NOMO-1 treated with DMSO at 0.1 percent for 48 hours (cell line): ENCODE results near the gene SLC36A2.
A peak's percentile ranks its signal among the peaks of the same experiment; 100 is the strongest.

ENCODE experiments used
- DNase-seq: peaks from one replicate; lab custom pipeline; 2025; ENCODE audit not compliant: unreplicated experiment; lab: John Stamatoyannopoulos, UW

SLC36A2 gene

DNA sequence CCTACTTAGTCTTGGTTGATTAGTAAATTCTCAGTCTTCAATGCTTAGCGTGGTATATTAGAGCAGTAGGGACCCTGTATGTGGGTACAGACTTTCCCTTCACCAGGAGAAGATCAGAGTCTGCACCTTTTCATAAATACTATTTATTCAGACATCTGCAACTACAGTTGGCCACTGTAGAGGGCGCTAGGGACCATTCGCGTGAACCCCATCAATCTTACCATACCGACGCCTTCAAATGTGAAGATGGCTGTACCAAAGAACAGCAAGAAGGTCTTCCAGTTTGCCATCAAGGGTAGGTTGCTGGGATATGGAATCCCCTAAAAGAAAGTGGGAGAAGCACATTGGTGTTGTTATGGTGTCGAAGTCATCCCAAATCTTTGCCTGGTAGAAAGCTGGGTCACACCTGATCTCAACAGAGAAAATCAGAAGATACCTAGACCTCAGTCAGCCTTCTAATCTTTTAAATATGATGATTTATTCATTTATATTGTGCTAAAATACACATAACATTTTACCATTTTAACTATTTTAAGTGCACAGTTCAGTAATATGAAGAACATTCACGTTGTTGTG, 62.9 kb downstream of the SLC36A2 start:
- DNase-seq = peak; percentile 18

DNA sequence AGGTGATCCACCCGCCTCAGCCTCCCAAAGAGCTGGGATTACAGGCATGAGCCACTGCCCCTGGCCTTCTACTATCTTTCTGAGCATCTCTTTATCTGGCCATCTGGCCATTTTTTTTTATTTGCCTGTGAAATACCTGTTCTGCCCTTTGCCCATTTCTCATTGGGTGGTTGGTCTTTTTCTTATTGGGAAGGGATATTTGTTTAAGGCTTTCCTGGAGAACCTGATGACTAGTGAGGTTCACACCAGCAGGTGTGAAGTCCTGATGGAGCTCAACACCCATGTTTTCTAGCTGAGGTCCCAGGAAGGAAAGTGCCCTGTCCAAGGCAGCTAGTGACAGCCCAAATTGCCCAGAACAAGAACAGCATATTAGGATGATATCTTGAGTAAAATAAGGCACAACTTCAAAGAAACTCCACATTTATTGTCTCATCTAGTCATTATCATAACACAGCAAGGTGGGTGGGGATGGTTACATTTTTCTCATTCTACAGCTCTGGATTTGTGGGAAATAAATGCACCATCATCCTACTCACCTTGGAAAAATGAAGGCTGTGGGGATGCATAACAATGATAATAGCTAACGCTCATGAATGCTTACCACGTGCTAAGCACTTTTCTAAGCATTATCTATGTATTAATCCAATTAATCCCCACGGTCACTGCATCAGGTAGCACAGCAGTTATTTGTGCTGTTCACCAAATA, 64.1 kb downstream of the SLC36A2 start:
- no peak for DNase-seq

GRCh38 chr5:151281001-151281639, 66.2 kb downstream of the SLC36A2 start:
- no peak for DNase-seq

- DNase-seq = no peak
These were observed 66.9 kb downstream of the SLC36A2 start for GRCh38 chr5:151280443-151280842.

GRCh38 chr5:151278845-151279244, 68.5 kb downstream of the SLC36A2 start:
- DNase-seq = no peak

GRCh38 chr5:151275803-151276202, 71.6 kb downstream of the SLC36A2 start:
- no peak for DNase-seq

GRCh38 chr5:151274666-151275065, 72.7 kb downstream of the SLC36A2 start:
- no peak for DNase-seq

- DNase-seq = peak; percentile 60
These were observed 76.0 kb downstream of the SLC36A2 start for GRCh38 chr5:151271336-151271735.

DNA sequence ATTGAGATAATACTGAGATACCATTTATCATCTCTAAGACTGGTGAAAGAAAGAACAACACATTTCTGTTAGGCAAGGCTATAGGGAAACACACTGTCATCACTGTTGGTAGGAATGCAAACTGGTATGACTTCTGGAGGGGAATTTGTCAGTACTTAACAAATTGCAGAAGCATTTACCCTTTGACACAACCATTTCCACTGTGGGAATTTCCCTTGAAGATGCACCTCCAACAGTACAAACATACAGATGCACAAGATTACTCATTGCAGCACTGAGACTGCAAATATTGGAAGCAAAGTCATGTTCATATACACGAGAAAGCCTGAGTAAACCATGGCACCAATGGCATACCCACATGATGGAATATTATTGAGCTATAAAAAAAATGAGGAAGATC, 76.8 kb downstream of the SLC36A2 start:
- DNase-seq = no peak

DNA sequence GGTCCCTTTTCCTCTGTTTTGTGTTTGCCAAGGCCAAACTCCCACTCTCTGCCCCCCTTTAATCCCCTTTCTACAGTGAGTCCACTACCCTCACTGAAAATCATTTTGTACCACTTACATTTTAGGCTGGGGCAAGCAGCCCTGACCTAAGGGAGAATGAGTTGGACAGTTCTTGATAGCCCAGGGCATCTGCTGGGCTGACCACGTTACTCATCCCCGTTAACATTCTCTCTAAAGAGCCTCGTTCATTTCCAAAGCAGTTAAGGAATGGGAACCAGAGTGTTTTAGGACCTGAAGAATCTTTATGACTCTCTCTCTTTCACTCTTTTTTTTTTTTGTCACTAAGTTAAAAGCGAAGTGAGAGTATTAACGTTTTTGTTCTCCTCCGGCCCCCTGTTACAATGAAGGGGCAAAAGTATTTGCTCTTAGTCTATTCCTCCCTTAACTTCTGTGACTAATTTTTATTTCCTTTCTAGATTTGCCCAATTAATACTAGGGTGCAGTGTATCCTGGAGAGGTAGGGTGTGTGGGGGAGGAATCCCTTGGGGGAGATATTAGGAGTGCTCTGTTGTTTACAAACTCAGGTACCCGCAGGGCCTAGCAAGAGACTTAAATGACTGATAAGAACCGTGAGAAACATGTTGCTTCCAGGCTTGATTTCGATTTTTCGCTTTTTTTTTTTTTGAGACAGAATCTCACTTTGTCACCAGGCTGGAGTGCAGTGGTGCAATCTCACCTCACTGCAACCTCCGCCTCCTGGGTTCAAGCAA, 79.7 kb downstream of the SLC36A2 start:
- no peak for DNase-seq
